ENCODE data around the gene BUD23.
"Not testable (repeated sequence)": the region's sequence is repeated elsewhere in the genome, so short reads cannot be mapped to it uniquely, and the experiment has no call there.

BUD23 gene

GRCh38 chr7:73700581-73701134 lies 17.3 kb downstream of the BUD23 start:
- no peak for DNase-seq (ENCODE audit: low read depth in 2 of 2)

DNA sequence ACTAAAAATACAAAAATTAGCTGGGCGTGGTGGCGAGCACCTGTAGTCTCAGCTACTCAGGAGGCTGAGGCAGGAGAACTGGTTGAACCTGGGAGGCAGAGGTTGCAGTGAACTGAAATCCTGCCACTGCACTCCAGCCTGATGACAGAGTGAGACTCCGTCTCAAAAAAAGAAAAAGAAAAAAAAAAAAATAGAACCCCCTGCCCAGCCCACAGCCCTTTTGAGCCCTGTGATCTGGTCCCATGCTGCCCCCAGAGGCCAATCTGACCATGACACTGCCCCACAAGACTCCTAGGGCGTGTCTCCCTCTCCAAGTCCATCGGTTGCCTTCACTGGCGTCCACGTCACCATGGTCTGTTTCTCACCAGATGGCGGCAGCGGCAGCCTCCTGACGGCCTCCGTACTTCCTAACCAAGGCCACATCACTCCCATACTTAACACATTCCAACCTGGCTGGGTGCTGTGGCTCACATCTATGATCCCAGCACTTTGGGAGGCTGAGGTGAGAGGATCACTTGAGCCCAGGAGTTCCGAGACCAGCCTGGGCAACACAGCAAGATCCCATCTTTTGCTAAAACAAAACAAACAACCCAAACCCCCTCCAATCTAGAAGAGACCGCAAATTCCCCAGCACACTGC lies 18.1 kb downstream of the BUD23 start:
- DNase-seq (ENCODE audit: low read depth in 2 of 2) = no peak

GRCh38 chr7:73702226-73702625 lies 18.8 kb downstream of the BUD23 start:
- no peak for DNase-seq (ENCODE audit: low read depth in 2 of 2)

GRCh38 chr7:73702665-73703064 lies 19.3 kb downstream of the BUD23 start:
- DNase-seq (ENCODE audit: low read depth in 2 of 2) = no peak

GRCh38 chr7:73703225-73703624 lies 19.8 kb downstream of the BUD23 start:
- DNase-seq (ENCODE audit: low read depth in 2 of 2) = no peak

DNA sequence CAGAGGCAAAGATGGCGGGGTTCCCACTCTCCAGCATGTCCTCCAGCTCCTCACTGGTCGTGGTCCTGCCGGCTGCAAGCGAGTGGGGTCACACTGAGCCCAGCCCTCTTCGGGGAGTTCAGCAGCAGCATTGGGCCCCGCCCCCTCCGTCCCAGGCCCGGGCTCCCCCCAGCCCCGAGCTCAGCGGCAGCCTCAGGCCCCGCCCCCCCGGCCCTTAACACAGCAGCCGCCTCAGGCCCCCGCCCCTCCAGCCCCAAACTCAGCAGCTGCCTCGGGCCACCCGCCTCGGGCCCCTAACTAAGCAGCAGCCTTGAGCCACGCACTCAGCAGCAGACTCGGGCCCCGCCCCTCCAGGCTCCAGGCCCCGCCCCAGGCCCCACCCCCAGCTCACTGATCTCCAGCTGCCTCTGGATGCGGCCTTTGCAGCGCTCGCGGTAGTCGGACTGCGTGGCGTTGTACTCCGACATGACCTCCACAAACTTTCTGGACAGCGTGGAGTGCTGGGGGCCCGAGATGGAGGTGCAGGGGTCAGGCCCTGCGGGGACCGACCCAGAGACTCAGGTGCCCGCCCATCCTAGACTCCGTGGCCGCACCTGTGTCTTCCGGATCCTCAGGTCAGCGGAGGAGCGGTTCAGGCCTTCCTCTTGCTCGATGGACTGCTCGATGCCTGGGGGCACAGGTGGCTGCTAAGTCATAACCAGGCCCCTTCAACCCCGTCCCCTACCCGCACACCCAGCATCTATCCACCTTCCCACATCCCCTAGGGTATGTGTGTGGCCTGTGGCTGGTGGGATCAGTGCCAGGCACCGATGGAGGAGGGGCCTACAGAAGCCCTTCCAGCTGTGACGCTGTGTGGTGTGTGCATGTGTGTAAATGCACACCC lies 20.6 kb downstream of the BUD23 start:
- DNase-seq (ENCODE audit: low read depth in 2 of 2) = no peak

DNA sequence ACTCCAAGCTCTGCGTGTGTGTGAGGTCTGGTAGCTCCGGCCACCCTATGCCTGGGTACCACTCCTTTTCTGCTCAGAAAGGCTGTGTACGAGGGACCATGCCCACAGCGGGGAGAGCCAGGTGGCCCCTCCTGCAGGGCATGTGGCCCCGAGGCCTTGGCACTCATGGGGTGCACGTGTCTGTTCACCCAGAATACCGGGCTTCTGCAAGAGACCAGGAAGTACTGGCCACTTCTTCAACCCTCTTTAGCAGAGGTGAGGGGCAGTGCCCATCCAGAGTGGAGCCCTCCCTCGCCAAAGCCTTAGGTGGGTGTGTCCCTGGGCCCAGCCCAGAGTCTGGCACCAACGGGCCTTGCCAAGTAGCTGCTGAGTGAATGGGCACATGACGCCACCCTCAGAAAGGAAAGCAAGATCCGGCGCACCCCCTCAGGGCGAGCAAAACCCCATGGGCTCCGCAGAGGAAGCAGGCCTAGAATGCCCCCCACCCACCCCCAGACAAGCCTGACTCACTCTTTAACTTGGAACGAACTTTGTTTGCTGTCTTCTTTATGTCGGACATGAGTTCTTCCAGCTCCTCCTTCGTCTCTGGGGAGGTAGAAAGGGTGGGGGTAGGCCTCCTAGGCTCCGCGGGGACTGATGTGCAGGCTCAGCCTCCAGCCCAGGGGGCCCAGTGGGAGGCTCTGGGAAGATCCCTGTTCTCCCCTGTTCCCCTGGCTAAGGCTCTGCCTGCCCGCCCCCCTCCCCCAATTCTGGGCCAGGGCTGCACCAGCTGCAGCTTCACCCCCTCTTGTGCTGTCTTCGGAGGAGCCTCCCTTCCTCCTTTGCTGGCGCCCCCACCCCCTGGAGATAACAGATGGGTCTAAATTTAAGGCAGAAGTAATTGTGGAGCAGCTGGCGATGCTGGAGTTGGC lies 21.5 kb downstream of the BUD23 start:
- no peak for DNase-seq (ENCODE audit: low read depth in 2 of 2)

DNA sequence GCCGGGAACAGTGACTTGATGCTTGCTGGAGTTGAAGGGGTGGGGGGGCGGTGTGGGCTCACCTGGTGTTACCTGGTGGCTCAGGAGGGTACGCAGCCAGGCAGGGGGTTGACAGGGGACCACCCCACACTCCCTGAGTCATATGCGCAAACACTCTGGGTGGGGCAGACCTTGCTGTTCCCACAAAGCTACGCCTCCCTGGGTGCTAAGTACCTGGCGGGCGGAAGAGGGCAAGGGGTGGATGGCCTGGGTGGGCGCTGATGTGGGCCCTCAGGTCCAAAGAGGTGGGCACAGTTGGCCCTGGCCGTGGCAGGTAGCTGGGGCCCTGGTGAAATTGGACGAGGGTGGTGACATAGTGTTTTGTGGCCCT lies 22.1 kb downstream of the BUD23 start:
- no peak for DNase-seq (ENCODE audit: low read depth in 2 of 2)

DNA sequence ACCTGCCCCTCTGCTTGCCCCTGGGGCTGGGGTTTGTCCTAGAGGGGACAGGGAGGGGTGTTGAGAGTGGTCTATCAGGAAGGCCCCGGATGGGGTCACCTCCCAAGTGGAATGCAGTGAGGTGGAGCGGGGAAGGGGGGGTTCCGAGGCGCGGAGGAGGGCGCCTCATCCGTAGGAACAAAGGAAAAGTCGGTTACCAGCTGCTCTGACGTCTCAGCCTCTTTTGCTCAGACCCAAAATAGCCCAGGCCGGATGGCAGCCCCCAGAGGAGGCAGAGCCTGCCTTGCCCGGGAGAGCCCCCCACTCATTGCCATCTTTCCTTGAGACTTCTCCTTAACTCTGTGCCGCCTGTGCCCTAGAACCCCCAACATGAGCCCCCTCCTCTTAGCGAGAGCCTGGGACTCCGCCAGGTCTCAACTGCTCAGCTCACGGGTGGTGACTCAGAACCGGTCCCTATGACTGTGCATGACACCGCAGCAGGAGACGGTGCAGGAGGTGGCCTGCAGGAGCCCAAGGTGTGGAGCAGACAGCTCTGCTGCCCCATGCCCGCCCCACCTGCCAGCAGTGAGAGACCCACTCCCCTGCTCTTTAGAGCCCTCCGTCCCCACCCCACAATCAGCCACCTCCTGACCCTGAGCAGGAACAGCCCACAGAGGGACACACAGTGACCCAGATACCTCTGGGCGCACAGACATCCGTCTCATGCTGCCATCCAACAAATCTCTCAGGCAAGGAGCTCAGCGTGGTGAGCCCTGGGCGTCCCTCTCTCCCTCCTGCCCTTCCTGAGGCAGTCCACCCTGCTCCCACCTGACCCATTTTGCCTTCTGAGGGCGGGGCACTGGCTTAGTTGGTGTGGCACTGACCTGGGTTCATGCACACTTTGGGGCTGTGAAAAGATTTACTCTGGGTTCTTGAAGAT lies 23.0 kb downstream of the BUD23 start:
- no peak for DNase-seq (ENCODE audit: low read depth in 2 of 2)

- no peak for DNase-seq (ENCODE audit: low read depth in 2 of 2)
These were observed 23.7 kb downstream of the BUD23 start for GRCh38 chr7:73707045-73707631.

DNA sequence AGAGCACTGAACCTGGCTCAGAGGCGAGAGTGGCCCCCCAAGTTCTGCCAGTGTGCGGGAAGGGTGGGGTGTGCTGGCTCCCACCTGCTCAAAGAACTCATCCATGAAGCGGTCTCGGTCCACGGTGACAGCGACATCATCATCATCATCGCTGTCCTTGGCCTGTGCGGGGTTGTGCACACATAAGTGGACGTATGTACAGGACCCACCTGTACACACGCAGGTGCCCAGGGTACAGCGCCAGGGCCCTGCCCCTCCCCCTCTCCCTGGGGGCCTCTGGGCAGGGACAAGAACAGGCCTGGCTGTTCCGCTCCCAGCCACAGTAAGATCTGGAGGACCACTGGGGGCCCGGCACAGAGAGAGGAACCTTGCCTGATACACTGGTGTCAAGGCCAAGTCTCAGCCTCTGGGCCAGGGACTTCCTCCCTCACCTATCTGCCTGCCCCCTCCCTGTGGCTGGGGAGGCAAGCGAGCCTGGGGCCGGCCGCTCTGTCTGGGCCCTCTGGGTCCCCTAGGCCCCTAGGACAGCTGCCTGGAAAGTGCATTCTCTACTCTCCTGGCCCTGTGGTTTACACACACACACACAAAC lies 25.7 kb downstream of the BUD23 start:
- no peak for DNase-seq (ENCODE audit: low read depth in 2 of 2)

DNA sequence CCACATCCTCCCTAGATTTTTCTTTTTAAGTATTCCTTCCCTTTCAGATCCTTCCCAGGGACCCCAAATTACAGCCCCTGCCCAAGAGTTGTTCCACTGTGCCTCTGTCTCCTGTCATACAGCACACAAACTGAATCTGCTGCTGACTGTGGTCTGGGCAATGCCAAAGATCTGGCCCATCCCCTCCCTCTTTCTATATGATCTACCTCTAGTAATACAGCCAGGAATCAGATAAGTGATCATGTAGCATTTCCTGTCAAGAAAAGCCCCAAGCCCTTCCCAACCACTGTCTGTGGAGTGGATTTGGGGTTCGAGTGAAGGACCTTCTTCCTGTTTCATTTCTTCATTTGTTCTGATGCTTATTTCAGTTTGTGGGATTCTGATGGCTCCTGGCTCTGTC lies 29.4 kb downstream of the BUD23 start:
- DNase-seq (ENCODE audit: low read depth in 2 of 2) = no peak

GRCh38 chr7:73713319-73713718 lies 29.9 kb downstream of the BUD23 start:
- DNase-seq (ENCODE audit: low read depth in 2 of 2) = not testable (repeated sequence)

DNA sequence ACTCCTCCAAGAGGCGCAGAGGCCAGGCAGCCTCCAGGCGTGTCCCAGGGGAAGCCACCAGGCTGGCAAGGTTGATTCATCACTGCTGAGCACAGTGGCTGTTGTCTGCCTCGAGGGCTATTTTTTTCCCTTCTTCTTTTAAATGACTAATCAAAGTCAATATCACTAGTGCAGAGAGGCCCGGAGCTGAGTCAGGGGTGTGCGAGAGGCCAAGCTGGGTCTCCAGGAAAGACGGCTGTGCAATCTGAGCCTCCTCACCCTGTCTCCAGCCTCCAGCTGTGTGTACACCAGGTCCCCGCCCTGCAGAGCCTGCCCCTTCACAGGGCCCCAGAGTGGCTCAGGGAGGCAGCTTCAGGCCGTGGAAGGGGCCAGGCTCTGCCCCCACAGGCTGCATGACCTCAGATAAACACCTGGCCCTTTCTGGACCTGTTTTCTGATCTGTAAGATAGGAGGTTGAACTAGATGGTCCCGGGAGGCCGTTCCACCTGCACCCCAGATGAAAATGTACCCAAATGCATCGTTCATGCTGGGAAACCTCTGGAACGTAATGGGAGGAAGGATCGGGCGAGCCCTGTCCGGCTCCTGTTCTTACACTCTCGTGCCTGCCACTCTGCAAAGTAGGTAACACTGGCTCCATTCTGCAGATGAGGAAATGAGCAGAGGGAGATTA lies 32.4 kb downstream of the BUD23 start:
- peak in 1 of 2 donors; percentile 65 for DNase-seq (ENCODE audit: low read depth in 2 of 2)

- DNase-seq (ENCODE audit: low read depth in 2 of 2) = no peak
These were observed 33.0 kb downstream of the BUD23 start for GRCh38 chr7:73716318-73716890.

DNA sequence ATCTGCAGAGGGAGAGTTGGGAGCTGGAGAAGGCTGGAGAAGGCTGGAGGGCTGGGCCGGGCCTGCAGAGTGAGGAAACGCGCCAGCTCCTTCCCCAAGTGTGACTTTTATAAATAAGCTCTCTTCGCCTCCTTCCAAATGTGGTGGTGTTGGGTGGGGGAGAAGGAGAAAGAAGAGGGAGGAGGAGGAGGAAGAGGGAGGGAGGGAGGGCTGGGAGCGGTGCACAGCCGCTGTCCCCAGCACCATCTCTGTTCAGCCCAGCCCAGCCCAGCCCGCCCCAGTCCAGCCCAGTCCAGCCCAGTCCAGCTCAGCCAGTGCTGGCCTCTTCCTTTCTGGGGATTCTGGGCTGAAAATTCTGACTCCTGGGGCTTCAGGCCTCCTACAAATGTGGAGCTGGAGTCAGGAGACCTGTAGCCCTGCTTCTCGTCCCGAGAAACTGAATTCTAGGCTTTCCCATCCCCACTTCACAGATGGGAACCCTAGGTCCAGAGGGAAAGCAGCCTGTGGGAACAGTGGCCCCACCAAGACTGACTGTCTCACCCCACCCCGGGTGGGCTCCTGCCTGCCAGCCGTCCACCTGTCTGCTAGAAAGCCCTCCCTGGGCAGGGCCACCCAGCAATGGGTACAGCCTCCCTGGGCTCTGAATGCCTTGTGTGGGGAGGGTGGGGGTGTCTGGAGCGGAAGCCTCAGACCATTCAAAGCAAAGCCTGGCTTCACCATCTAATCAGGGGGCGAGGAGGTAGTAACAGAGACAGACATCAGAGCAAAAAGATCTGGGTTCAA lies 33.8 kb downstream of the BUD23 start:
- no peak for DNase-seq (ENCODE audit: low read depth in 2 of 2)

DNA sequence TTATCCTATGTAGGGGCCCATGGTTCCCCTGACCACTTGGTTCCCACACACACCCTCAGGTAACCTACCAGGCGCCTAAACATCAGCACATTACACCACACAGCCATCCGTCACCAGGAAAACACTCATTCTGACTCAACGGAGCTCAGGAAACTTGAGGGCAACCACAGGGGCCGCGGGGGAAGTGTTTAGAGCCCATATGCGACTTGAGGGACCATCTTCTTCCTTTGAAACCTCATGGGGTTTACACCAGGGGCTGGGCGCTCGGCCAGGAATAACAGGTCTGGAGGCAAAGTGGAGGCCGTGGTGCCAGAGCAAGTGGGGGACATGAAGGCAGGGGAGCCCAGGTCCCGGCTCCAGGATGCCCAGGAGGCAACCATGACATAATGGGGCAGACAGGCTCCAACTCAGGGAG lies 34.6 kb downstream of the BUD23 start:
- DNase-seq (ENCODE audit: low read depth in 2 of 2) = peak; percentile 64 to 65

DNA sequence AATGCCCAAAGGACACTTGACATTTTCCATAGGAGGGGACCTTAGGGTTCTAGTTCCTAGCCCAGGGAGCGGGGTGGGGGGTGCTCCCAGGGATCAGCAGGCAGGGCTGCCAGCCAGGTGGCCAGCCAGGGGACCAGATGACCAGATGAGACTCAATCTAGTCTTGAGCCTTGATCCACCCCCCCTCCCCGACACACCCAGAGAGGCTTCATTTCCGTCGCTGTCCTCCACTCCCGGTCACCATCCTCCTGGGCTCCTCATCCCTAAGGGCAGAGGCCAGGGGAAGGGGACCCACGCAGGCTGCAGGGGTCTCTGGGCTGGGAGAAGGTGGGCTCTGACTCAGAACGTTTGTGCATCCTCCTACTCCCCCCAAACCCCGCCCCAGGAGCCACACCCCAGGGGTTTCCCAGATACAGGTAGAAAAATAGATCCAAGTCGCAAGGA lies 35.1 kb downstream of the BUD23 start:
- no peak for DNase-seq (ENCODE audit: low read depth in 2 of 2)
